Measurements from ENCODE around the gene STK32A. TPM values are rescaled to one million over a fixed set of nuclear protein-coding genes. Genes with fewer than 3 reads are reported as not detected.

Gene STK32A
- total RNA-seq (not detected), polyA plus RNA-seq (not detected)

DNA sequence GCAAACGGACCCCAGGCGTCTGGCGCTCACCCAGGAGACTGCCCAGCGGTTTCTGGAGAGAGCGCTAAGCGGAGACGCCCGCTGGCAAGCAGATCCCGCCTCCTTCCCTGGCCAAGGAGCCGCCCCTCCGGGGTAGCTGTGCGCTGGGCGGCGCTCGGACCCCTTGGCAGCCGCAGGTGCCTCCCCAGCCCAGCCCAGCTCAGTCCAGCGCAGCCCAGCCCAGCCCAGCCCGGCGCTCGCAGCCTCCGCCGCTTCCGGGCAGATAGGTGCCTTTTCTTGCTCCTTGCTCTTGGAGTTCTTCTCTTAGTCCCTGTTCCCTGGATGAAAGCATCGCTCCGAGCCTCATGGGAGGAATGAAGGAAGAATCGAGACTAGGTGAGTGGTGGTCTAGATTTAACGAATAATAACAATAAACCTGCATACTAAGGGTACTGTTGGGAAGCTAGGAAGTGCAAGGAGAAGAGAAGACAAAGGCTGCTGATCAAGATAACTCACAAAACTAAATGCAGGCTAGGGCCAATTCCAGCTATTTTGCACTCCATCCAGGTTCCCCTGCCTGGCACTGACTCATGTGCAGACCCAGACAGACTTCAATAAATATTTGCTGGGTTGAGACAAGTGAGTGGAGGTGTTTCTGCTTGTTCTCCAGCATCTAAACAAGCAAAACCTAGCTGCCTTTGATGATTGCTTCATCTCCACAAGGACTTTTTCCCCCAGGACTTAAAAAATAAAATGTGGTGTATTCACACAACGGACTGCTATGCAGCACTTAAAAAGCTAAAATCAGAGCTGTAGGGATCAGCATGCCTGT, at the start of gene STK32A:
STK32A (plus strand) TSS at position 202 of the 811 bp plus-strand sequence. CDS start 4,609 bp downstream, outside the sequence.
- ChIA-PET POLR2A (interaction anchor here (0.6 kb wide), 1 partner anchor 511 kb away, joined by 3 read pairs; no protein-coding TSS in a partner anchor), CTCF (interaction anchor here (0.8 kb wide), 1 partner anchor 9 kb away, joined by 3 read pairs; no protein-coding TSS in a partner anchor)
- peaks cover 15% of the 10 kb centered on the region for H3K27me3 ChIP-seq (ENCODE audit: insufficient read depth, low read length, poor library complexity, severe bottlenecking)
- Mint-ChIP-seq H3K36me3 (no peaks in the 10 kb centered on the region), H3K9me3 (peaks cover 0 to 3% (median 0%) of the 10 kb centered on the region in 5 donors), H3K4me1 (peaks cover 6 to 11% (median 8%) of the 10 kb centered on the region in 3 donors), H3K27ac (no peak within 1 kb of the TSS), H3K27me3 (peaks cover 28 to 61% of the 10 kb centered on the region in 2 donors), H3K4me3 (peak within 1 kb of the TSS in 6 of 7 donors; percentile 37 to 71 (median 48))
- H3K27ac ChIP-seq (ENCODE audit: low read depth, low read length), result no peak within 1 kb of the TSS
- H3K36me3 ChIP-seq (ENCODE audit: insufficient read depth, low read length), result no peaks in the 10 kb centered on the region
- no peaks in the 10 kb centered on the region for H3K4me1 ChIP-seq (ENCODE audit: insufficient read depth, low read length)
- no peaks in the 10 kb centered on the region for H3K9me3 ChIP-seq (ENCODE audit: low read length)
- no peak within 1 kb of the TSS for H3K4me3 ChIP-seq (ENCODE audit: low read length)
- DNase-seq, result no peak

DNA sequence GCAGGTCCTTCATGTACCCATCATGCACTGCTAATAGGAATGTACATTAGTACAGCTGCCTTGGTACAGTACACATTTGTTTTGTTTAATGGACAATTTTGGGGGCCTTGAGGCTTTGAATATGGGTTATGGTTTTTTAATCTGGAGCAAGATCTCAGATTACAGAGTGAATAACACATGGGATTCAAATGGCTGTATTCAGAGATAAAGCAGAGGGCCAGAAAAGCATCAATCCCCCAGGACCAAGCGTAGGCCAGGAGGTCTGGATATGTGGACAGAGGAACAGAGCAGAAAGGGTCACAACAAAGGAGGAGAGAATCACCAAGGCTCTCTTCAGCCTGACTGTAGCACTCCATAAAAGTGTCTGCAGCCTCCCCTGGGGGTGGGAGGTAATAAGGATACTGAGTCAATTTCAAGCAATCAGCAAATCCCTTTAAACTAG, 47.7 kb upstream of the STK32A start:
- H3K27ac ChIP-seq (ENCODE audit: low read depth, low read length), result no peak overlapping the region
- CTCF ChIA-PET, result interaction anchor here (3.1 kb wide), 1 partner anchor 652 kb away, joined by 26 read pairs; no protein-coding TSS in a partner anchor
- POLR2A ChIA-PET, result no interaction called here
- Mint-ChIP-seq H3K27ac (no peak overlapping the region), H3K27me3 (peaks cover 15 to 22% of the 10 kb centered on the region in 2 donors), H3K4me1 (peaks cover 3 to 8% (median 7%) of the 10 kb centered on the region in 3 donors), H3K9me3 (no peaks in the 10 kb centered on the region), H3K36me3 (no peaks in the 10 kb centered on the region), H3K4me3 (no peak overlapping the region)
- H3K4me3 ChIP-seq (ENCODE audit: low read length), result no peak overlapping the region
- DNase-seq, result no peak
- no peaks in the 10 kb centered on the region for H3K27me3 ChIP-seq (ENCODE audit: insufficient read depth, low read length, poor library complexity, severe bottlenecking)
- H3K36me3 ChIP-seq (ENCODE audit: insufficient read depth, low read length), result no peaks in the 10 kb centered on the region
- no peaks in the 10 kb centered on the region for H3K9me3 ChIP-seq (ENCODE audit: low read length)
- H3K4me1 ChIP-seq (ENCODE audit: insufficient read depth, low read length), result no peaks in the 10 kb centered on the region

DNA sequence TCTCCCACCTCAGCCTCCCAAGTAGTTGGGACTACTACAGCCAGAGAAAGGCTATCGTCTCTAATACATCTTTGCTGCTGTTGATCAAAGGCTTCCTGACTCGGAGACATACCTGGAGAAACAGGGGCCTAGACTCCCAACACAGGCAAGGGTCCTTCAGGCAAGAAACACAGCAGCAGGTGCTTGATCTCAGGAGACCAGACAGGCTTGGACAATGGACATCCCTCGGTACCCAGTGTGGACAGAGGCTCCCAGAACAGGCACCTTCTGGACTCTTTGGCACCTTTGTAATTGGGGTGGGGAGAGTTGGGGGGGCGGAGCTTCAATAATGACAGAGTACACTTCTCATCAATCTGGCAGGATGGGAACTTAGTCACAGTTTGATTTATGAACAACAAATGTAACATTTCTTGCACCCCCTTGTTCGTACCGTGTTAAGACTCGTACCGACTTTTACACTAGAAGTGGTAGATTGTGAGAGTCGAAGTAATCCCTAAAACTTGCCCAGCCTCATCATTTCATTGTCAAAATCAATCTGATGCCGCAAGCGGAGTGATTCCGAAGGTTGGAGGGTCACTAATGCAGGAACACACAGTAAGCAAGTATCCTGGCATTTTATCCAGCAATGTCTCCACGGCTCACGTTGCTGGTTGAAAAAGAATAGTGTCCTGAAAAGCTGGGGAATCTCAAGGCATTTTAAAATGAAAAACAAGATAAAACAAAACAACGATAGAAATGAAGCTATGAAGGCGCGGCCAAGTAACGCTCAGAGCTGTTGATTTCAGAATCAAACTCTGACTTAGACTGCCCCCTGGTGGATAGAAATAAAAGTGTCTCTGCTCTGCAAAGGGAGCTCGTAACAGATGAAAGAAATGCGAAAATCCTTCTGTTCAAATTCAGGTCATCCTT, 46.4 kb upstream of the STK32A start:
- H3K27ac Mint-ChIP-seq, result peak overlapping the region in 1 of 8 donors; percentile 61

DNA sequence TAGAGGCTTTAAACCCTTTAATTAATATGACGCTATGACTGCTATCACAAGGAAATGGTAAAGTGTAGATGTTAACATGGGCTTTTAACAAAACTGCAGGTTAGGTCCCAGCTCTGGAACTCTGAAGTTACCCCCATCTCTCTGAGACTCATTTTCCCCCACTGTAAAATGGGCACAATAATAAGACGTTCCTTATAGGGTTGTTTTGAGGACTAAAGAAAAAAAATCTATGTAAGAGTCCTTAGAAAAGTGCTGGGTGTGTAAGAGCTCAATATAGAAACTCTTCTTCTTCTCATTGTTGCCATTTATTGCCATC, 45.8 kb upstream of the STK32A start:
- Mint-ChIP-seq H3K4me1 (peaks cover 3 to 8% (median 7%) of the 10 kb centered on the region in 3 donors), H3K27ac (no peak overlapping the region), H3K4me3 (no peak overlapping the region), H3K27me3 (peaks cover 15 to 26% of the 10 kb centered on the region in 2 donors), H3K36me3 (no peaks in the 10 kb centered on the region), H3K9me3 (no peaks in the 10 kb centered on the region)
- Histone ChIP-seq H3K36me3 (ENCODE audit: insufficient read depth, low read length) (no peaks in the 10 kb centered on the region), H3K27ac (ENCODE audit: low read depth, low read length) (no peak overlapping the region), H3K27me3 (ENCODE audit: insufficient read depth, low read length, poor library complexity, severe bottlenecking) (no peaks in the 10 kb centered on the region), H3K9me3 (ENCODE audit: low read length) (no peaks in the 10 kb centered on the region), H3K4me1 (ENCODE audit: insufficient read depth, low read length) (no peaks in the 10 kb centered on the region), H3K4me3 (ENCODE audit: low read length) (no peak overlapping the region)
- POLR2A ChIA-PET, result no interaction called here
- no peak for DNase-seq
- CTCF ChIA-PET, result interaction anchor here (0.8 to 3.1 kb wide), 23 partner anchors 9 to 657 kb away, joined by 3 to 26 read pairs (median 5); no protein-coding TSS in a partner anchor

More for the DNA sequence above, 46.4 kb upstream of the STK32A start:
- CTCF ChIA-PET, result interaction anchor here (0.5 to 3.1 kb wide), 25 partner anchors 9 to 657 kb away, joined by 3 to 26 read pairs (median 5); no protein-coding TSS in a partner anchor
- Mint-ChIP-seq H3K36me3 (no peaks in the 10 kb centered on the region), H3K4me3 (peak overlapping the region in 3 of 7 donors; percentile 26 to 41 (median 33)), H3K9me3 (no peaks in the 10 kb centered on the region), H3K27me3 (peaks cover 15 to 26% of the 10 kb centered on the region in 2 donors), H3K4me1 (peaks cover 3 to 8% (median 7%) of the 10 kb centered on the region in 3 donors)
- Histone ChIP-seq H3K4me3 (ENCODE audit: low read length) (no peak overlapping the region), H3K36me3 (ENCODE audit: insufficient read depth, low read length) (no peaks in the 10 kb centered on the region), H3K27ac (ENCODE audit: low read depth, low read length) (no peak overlapping the region), H3K4me1 (ENCODE audit: insufficient read depth, low read length) (no peaks in the 10 kb centered on the region), H3K27me3 (ENCODE audit: insufficient read depth, low read length, poor library complexity, severe bottlenecking) (no peaks in the 10 kb centered on the region), H3K9me3 (ENCODE audit: low read length) (no peaks in the 10 kb centered on the region)
- POLR2A ChIA-PET, result no interaction called here
- peak; percentile 4 to 54 (median 43) for DNase-seq

DNA sequence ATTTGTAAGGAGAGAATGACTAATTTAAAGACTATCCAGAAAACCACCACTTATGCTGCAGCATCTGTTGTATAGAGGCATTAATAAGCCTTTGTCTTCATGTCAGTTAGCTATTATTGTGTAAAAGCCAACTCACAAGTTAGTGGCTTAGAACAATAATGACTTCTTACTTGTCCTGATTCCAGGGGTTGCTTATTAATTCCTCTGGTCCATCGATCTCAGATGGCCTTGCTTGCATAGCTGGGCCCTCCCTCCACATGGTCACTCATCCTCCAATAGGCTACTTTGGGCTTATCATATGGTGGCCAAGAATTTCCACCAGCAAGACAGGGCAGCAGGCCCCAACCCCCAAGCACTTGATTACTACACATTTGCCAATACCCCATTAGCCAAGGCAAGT, 44.5 kb upstream of the STK32A start:
- Histone ChIP-seq H3K27me3 (ENCODE audit: insufficient read depth, low read length, poor library complexity, severe bottlenecking) (no peaks in the 10 kb centered on the region), H3K9me3 (ENCODE audit: low read length) (no peaks in the 10 kb centered on the region), H3K4me1 (ENCODE audit: insufficient read depth, low read length) (no peaks in the 10 kb centered on the region), H3K27ac (ENCODE audit: low read depth, low read length) (no peak overlapping the region), H3K4me3 (ENCODE audit: low read length) (no peak overlapping the region), H3K36me3 (ENCODE audit: insufficient read depth, low read length) (no peaks in the 10 kb centered on the region)
- H3K36me3 Mint-ChIP-seq, result no peaks in the 10 kb centered on the region
- H3K4me3 Mint-ChIP-seq, result no peak overlapping the region
- H3K27ac Mint-ChIP-seq, result peak overlapping the region in 2 of 8 donors; percentile 3 to 45
- POLR2A ChIA-PET, result no interaction called here
- H3K9me3 Mint-ChIP-seq, result no peaks in the 10 kb centered on the region
- H3K4me1 Mint-ChIP-seq, result peaks cover 3 to 8% (median 7%) of the 10 kb centered on the region in 3 donors
- peaks cover 18 to 23% of the 10 kb centered on the region in 2 donors for H3K27me3 Mint-ChIP-seq
- CTCF ChIA-PET, result interaction anchor here (2.2 to 2.4 kb wide), 2 partner anchors 9 to 14 kb away, joined by 11 to 22 read pairs; no protein-coding TSS in a partner anchor
- no peak for DNase-seq

DNA sequence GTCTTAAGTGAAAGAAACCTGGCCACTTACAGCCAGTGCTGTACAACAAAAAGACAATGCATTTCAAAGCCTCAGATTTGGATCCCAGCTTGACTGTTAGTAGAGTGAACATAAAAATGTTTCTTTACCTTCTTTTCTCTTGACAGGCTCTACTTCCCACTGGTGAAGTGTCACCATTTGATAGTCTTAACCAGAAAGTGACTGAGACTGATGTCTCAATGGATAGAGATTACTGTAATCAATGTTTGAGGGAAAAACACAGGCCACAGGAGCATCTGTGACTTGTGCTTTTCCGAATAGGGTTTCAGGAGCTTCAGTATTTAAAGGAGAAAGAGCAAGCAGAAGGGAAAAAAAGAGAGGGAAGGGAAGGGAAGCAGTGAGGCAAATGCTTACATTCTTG, 41.7 kb upstream of the STK32A start:
- H3K4me3 Mint-ChIP-seq, result no peak overlapping the region
- peaks cover 10 to 11% of the 10 kb centered on the region in 2 donors for H3K27me3 Mint-ChIP-seq
- no peaks in the 10 kb centered on the region for H3K36me3 Mint-ChIP-seq
- no peak overlapping the region for H3K27ac ChIP-seq (ENCODE audit: low read depth, low read length)
- H3K4me3 ChIP-seq (ENCODE audit: low read length), result no peak overlapping the region
- no peaks in the 10 kb centered on the region for H3K4me1 ChIP-seq (ENCODE audit: insufficient read depth, low read length)
- DNase-seq, result no peak
- ChIA-PET CTCF (no interaction called here), POLR2A (no interaction called here)
- no peaks in the 10 kb centered on the region for H3K9me3 ChIP-seq (ENCODE audit: low read length)
- H3K4me1 Mint-ChIP-seq, result peaks cover 3 to 8% (median 7%) of the 10 kb centered on the region in 3 donors
- H3K27me3 ChIP-seq (ENCODE audit: insufficient read depth, low read length, poor library complexity, severe bottlenecking), result no peaks in the 10 kb centered on the region
- H3K9me3 Mint-ChIP-seq, result no peaks in the 10 kb centered on the region
- H3K27ac Mint-ChIP-seq, result no peak overlapping the region
- no peaks in the 10 kb centered on the region for H3K36me3 ChIP-seq (ENCODE audit: insufficient read depth, low read length)

DNA sequence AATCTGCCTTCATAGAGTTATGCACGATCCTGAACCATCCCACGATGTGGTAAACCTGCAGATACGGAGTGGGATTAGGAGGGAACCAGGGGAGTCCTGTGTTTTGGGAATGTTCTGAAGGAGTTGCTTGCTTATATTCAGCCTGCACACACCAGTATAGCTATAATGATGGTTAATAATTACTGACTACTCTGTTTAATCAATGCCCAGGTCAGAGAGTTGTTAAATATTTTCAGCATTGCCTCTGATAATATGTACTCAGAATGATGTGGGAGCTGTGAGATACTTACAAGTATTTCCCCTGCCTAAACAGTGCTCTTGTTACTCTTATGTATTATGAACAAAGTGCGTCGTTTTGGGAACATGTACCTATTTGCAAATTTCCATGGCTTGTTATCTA, 34.8 kb upstream of the STK32A start:
- DNase-seq, result no peak
- CTCF ChIA-PET, result interaction anchor here (0.9 to 5.7 kb wide), 2 partner anchors 11 to 666 kb away, joined by 3 to 22 read pairs; no protein-coding TSS in a partner anchor
- H3K4me3 ChIP-seq (ENCODE audit: low read length), result no peak overlapping the region
- H3K9me3 ChIP-seq (ENCODE audit: low read length), result no peaks in the 10 kb centered on the region
- no peak overlapping the region for H3K4me3 Mint-ChIP-seq
- no peaks in the 10 kb centered on the region for H3K4me1 ChIP-seq (ENCODE audit: insufficient read depth, low read length)
- no peaks in the 10 kb centered on the region for H3K4me1 Mint-ChIP-seq
- H3K27ac Mint-ChIP-seq, result no peak overlapping the region
- POLR2A ChIA-PET, result no interaction called here
- H3K36me3 Mint-ChIP-seq, result peaks cover 0 to 5% (median 0%) of the 10 kb centered on the region in 3 donors
- no peak overlapping the region for H3K27ac ChIP-seq (ENCODE audit: low read depth, low read length)
- H3K27me3 ChIP-seq (ENCODE audit: insufficient read depth, low read length, poor library complexity, severe bottlenecking), result no peaks in the 10 kb centered on the region
- no peaks in the 10 kb centered on the region for H3K36me3 ChIP-seq (ENCODE audit: insufficient read depth, low read length)
- H3K9me3 Mint-ChIP-seq, result peaks cover 0 to 3% (median 0%) of the 10 kb centered on the region in 5 donors
- peaks cover 7 to 11% of the 10 kb centered on the region in 2 donors for H3K27me3 Mint-ChIP-seq

Measured in CD8-positive, alpha-beta memory T cell (primary cell).